ENCODE measurements around the gene VANGL2. TPM values are rescaled to one million over a fixed set of nuclear protein-coding genes. Genes with fewer than 3 reads are reported as not detected.

VANGL2 gene
- total and polyA plus RNA-seq, 2 donors from 2014 or later: 3.8 to 8.1 TPM

- intact Hi-C loops (cut with DNase I): no loop called here
- no peaks in the 10 kb centered on the region for H3K9me3 ChIP-seq (ENCODE audit: control insufficient read depth in 2 of 3, insufficient read depth in 1 of 3, low read length in 3 of 3)
- no peak for TF ChIP-seq CTCF (IDR thresholded peaks at IDR 0.05; ENCODE audit: borderline replicate concordance, extremely low read depth, insufficient read depth)
These were observed 18.9 kb downstream of the VANGL2 start for GRCh38 chr1:160419150-160419837.

DNA sequence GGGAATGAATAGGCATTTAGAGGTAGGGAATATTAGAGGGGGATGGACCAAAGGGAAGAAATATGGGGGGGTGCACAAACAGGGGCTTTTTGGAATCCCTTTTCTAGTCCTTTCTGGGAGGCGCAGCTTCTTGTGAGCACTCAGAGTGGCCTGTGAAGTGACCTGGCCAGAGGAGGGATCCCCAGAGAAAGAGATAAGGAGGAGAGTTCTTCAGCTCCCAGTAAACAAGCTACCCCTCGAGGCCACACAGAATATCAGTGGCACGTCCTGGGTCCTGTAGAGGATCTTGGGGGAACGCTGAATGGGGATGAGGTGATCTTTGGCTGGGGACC, 19.4 kb downstream of the VANGL2 start:
- Histone ChIP-seq H3K4me1 (ENCODE audit: control insufficient read depth in 2 of 3, insufficient read depth in 2 of 3, low read depth in 1 of 3, low read length in 3 of 3) (no peaks in the 10 kb centered on the region), H3K27me3 (ENCODE audit: control insufficient read depth, insufficient read depth, low read length) (no peaks in the 10 kb centered on the region), H3K9me3 (ENCODE audit: control insufficient read depth in 2 of 3, insufficient read depth in 1 of 3, low read length in 3 of 3) (no peaks in the 10 kb centered on the region), H3K4me3 (ENCODE audit: low read length in 3 of 3) (no peak overlapping the region), H3K27ac (ENCODE audit: low read depth in 2 of 2, low read length in 2 of 2) (no peak overlapping the region), H3K9ac (ENCODE audit: low read length in 3 of 3) (no peak overlapping the region), H3K36me3 (ENCODE audit: control insufficient read depth in 2 of 3, insufficient read depth in 3 of 3, low read length in 3 of 3) (peaks cover 0 to under 1% (median 0%) of the 10 kb centered on the region in 3 donors)
- DNase-seq (no peak), FAIRE-seq (no peak)
- intact Hi-C loops (cut with DNase I): loop anchor here (10.0 kb wide), 1 partner anchor 195 kb away; no protein-coding TSS in a partner anchor
- no peak for TF ChIP-seq CTCF (IDR thresholded peaks at IDR 0.05; ENCODE audit: borderline replicate concordance, extremely low read depth, insufficient read depth)

More at GRCh38 chr1:160419150-160419837, 18.9 kb downstream of the VANGL2 start:
- DNase-seq: no peak
- no peak overlapping the region for H3K9ac ChIP-seq (ENCODE audit: low read length in 3 of 3)
- H3K27me3 ChIP-seq (ENCODE audit: control insufficient read depth, insufficient read depth, low read length): no peaks in the 10 kb centered on the region
- no peaks in the 10 kb centered on the region for H3K4me1 ChIP-seq (ENCODE audit: control insufficient read depth in 2 of 3, insufficient read depth in 2 of 3, low read depth in 1 of 3, low read length in 3 of 3)
- FAIRE-seq: no peak
- no peak overlapping the region for H3K4me3 ChIP-seq (ENCODE audit: low read length in 3 of 3)
- no peak overlapping the region for H3K27ac ChIP-seq (ENCODE audit: low read depth in 2 of 2, low read length in 2 of 2)
- H3K36me3 ChIP-seq (ENCODE audit: control insufficient read depth in 2 of 3, insufficient read depth in 3 of 3, low read length in 3 of 3): no peaks in the 10 kb centered on the region

DNA sequence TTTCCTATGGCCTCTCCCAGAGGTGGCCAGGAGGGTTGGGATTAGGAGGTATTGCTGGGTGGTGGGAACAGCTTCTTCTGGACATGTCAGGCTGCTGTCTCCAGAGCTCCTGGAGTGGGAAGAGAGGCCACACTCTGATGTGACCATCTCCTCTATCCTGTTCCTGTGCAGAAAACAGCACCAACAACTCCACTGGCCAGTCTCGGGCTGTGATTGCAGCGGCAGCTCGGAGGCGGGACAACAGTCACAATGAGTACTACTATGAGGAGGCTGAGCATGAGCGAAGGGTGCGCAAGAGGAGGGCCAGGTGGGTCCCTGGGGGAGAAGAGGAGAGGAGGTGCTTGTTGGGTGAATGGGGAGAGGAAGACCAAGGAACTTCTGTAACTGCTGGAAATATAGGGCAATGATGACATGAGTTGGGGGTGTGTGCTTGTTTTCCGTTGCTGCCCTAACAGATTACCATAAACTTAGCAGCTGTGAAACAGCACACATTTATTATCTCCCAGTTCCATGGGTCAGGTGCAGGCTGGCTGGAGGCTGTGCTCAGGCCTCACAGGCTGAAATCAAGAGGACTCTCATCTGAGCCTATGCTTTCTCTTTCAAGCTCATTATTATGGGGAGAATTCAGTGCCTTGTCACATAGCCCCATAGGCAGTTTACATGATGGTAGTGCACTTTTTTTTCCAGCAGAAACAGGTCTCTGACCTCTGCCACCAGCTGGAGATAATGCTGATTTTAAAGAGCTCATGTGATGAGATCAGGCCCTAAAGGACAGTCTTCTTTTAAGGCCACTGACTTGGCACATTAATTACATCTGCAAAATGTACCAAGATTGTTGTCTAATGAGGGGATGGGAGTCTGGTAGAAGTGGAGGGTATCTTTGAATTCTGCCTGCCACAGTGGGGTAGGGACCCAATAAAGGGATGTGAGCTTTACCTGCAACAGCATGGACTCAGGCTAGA, 20.8 kb downstream of the VANGL2 start:
- DNase-seq (no peak), FAIRE-seq (no peak)
- Histone ChIP-seq H3K27me3 (ENCODE audit: control insufficient read depth, insufficient read depth, low read length) (no peaks in the 10 kb centered on the region), H3K4me3 (ENCODE audit: low read length in 3 of 3) (no peak overlapping the region), H3K9me3 (ENCODE audit: control insufficient read depth in 2 of 3, insufficient read depth in 1 of 3, low read length in 3 of 3) (no peaks in the 10 kb centered on the region), H3K27ac (ENCODE audit: low read depth in 2 of 2, low read length in 2 of 2) (no peak overlapping the region), H3K9ac (ENCODE audit: low read length in 3 of 3) (no peak overlapping the region), H3K4me1 (ENCODE audit: control insufficient read depth in 2 of 3, insufficient read depth in 2 of 3, low read depth in 1 of 3, low read length in 3 of 3) (no peaks in the 10 kb centered on the region), H3K36me3 (ENCODE audit: control insufficient read depth in 2 of 3, insufficient read depth in 3 of 3, low read length in 3 of 3) (peaks cover 0 to 4% (median 0%) of the 10 kb centered on the region in 3 donors)
- no peak for TF ChIP-seq CTCF (IDR thresholded peaks at IDR 0.05; ENCODE audit: borderline replicate concordance, extremely low read depth, insufficient read depth)
- intact Hi-C loops (cut with DNase I): loop anchor here (10.0 kb wide), 1 partner anchor 194 kb away; no protein-coding TSS in a partner anchor
